Kidney (tissue), 14 donors: ENCODE measurements around the gene MAMSTR. TPM values are rescaled to one million over a fixed set of nuclear protein-coding genes. Genes with fewer than 3 reads are reported as not detected.

Source experiments
- DNase-seq, 5 donors: peaks; one replicate each; pipeline ENCODE4 v3.0.0-alpha.2; 2013 to 2020
- FAIRE-seq: peaks from 2 replicates; lab custom pipeline; 2012; peaks lifted over from hg19 to GRCh38; lab: Jason Lieb, UNC
- H3K27ac ChIP-seq, 2 donors: one replicate each; pipeline ENCODE4 v1.7.0; 2013; ENCODE audit warnings: low read depth in 2 of 2, low read length in 2 of 2, inconsistent platforms in 1 of 2
- H3K27me3 ChIP-seq: one replicate; pipeline ENCODE4 v1.7.1; 2013; ENCODE audit warnings: low read length, inconsistent platforms; ENCODE audit not compliant: control insufficient read depth, insufficient read depth
- H3K36me3 ChIP-seq, 3 donors: one replicate each; pipeline versions ENCODE4 v1.7.0 to v1.7.1; 2013; ENCODE audit warnings: low read length in 3 of 3, control low read depth in 1 of 3, inconsistent platforms in 1 of 3; ENCODE audit not compliant: insufficient read depth in 3 of 3, control insufficient read depth in 2 of 3
- H3K4me1 ChIP-seq, 3 donors: one replicate each; pipeline versions ENCODE4 v1.7.0 to v1.7.1; 2013; ENCODE audit warnings: low read length in 3 of 3, inconsistent platforms in 1 of 3, low read depth in 1 of 3; ENCODE audit not compliant: control insufficient read depth in 2 of 3, insufficient read depth in 2 of 3
- H3K4me3 ChIP-seq, 3 donors: one replicate each; pipeline versions ENCODE4 v1.7.0 to v1.8.1; 2013; ENCODE audit warnings: low read length in 3 of 3, control low read depth in 1 of 3, inconsistent platforms in 1 of 3
- H3K9ac ChIP-seq, 3 donors: one replicate each; pipeline versions ENCODE4 v1.7.0 to v1.7.1; 2013; ENCODE audit warnings: low read length in 3 of 3, control low read depth in 1 of 3, inconsistent platforms in 1 of 3
- H3K9me3 ChIP-seq, 3 donors: one replicate each; pipeline versions ENCODE4 v1.7.0 to v1.7.1; 2013; ENCODE audit warnings: low read length in 3 of 3, control low read depth in 1 of 3, inconsistent platforms in 1 of 3; ENCODE audit not compliant: control insufficient read depth in 2 of 3, insufficient read depth in 1 of 3
- CTCF ChIP-seq: IDR thresholded peaks from 3 replicates; pipeline ENCODE4 v1.5.1; 2012; ENCODE audit warnings: mild to moderate bottlenecking, moderate library complexity, borderline replicate concordance; ENCODE audit not compliant: insufficient read depth; ENCODE audit errors: extremely low read depth
- intact Hi-C: fragments of 100-400 bp; cut with DNase I; formaldehyde crosslinking; loops from one replicate; pipeline ENCODE4 v1.11.1; 2022
- polyA plus RNA-seq: library from polyadenylated mRNA; stranded (reverse); fragments of 350-450 nt; fragmentation: Illumina TruSeq; extraction: RNeasy Lipid Tissue Mini Kit (QIAGEN cat#74804); gene quantifications from one replicate; pipeline ENCODE4 v1.2.3, GENCODE V29; 2014; ENCODE audit warnings: low read depth, low replicate concordance; ENCODE audit not compliant: insufficient read depth
- total RNA-seq: library from RNA; stranded (reverse); fragmentation: NEBNext Ultra II Directional; extraction: Animal tissue kit (Norgen Biotek cat#: 25700); gene quantifications from one replicate; pipeline ENCODE4 v1.2.1, GENCODE V29; 2021
- donor health status: control.
- donor health status: control.
- donor health status: control.
- donor health status: control.
- donor health status: control.
- donor health status: DM: yes; HTN: yes; CAD: no.
- donor health status: Normal renal cell carcinoma (clear cell type).

Gene MAMSTR
- total and polyA plus RNA-seq, 2 donors from 2014 or later = 2.2 to 3.6 TPM

- H3K27me3 ChIP-seq = no peaks in the 10 kb centered on the region
- DNase-seq (peak in 2 of 5 donors; percentile 77 to 81), FAIRE-seq (no peak)
- H3K4me1 ChIP-seq = peaks cover 0 to 22% (median 8%) of the 10 kb centered on the region in 3 donors
- no peaks in the 10 kb centered on the region for H3K36me3 ChIP-seq
- no peak overlapping the region for H3K9ac ChIP-seq
- H3K9me3 ChIP-seq = no peaks in the 10 kb centered on the region
- intact Hi-C loops = no loop called here
- no peak overlapping the region for H3K4me3 ChIP-seq
- H3K27ac ChIP-seq = no peak overlapping the region
- TF ChIP-seq CTCF = no peak
Measured at GRCh38 chr19:48715681-48716171, 3.8 kb downstream of the MAMSTR start.

- DNase-seq = peak in 3 of 5 donors; percentile 24 to 84 (median 76)
- FAIRE-seq = no peak
- Histone ChIP-seq H3K4me3 (peak overlapping the region; percentile 34 to 67 (median 36)), H3K36me3 (no peaks in the 10 kb centered on the region), H3K4me1 (peaks cover 0 to 22% (median 8%) of the 10 kb centered on the region in 3 donors), H3K9me3 (no peaks in the 10 kb centered on the region), H3K27ac (peak overlapping the region; percentile 63 to 74), H3K9ac (peak overlapping the region; percentile 8 to 82 (median 30)), H3K27me3 (no peaks in the 10 kb centered on the region)
- TF ChIP-seq CTCF = no peak
- intact Hi-C loops = no loop called here
Measured at GRCh38 chr19:48714759-48715675, 4.5 kb downstream of the MAMSTR start.

DNA sequence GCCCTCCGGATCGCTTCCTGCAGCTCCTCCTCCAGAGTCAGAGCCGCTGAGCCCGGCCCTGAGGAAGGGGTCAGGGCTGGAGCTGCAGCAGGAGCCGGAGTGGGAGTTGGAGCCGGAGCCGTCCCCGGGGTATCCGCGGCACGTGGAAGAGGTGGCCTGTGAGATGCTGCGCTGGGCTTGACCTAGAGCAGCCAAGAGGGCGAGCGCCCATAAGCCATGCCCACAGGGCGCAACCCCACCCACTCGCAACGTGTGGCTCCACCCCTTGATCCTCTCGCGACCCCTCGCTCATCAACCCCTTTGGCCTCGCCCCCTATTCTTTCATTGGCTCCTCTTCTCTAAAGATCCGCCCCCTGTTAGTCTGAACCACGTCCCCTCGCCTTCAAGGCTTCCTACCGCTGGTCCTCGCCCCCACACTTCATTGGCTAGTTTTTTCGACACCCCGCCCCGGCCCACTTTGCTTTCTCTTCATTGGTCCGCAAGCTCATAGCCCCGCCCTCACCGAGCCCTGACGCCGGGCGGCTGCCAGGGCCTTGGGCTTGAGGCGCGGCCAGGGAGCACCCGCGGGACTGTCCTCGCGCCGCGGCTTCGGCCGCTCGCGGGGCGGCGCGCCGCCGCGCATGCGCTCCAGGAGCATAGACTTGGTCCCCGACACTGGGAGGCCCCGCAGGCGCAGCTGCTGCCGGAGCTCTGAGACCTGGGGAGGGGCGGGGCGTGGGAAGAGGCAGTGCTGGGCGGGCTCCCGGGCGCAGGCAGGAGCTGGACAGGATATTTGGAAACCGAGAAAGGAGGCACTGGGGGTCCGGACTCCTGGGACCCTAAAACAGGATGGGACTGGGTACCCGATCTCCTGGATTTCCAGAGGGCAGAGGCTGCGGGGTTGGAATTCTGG, 5.4 kb downstream of the MAMSTR start:
- peak overlapping the region; percentile 63 to 74 for H3K27ac ChIP-seq
- no peaks in the 10 kb centered on the region for H3K36me3 ChIP-seq
- H3K9ac ChIP-seq = peak overlapping the region; percentile 49 to 82 (median 72)
- no peaks in the 10 kb centered on the region for H3K9me3 ChIP-seq
- intact Hi-C loops = no loop called here
- FAIRE-seq (peak; percentile 98), DNase-seq (peak; percentile 100)
- H3K27me3 ChIP-seq = no peaks in the 10 kb centered on the region
- TF ChIP-seq CTCF = peak; percentile 6
- H3K4me3 ChIP-seq = peak overlapping the region; percentile 75 to 82 (median 81)
- peaks cover 0 to 20% (median 8%) of the 10 kb centered on the region in 3 donors for H3K4me1 ChIP-seq
